HCT116 (cell line): Measurements from ENCODE around the gene RANBP3L. TPM values are rescaled to one million over a fixed set of nuclear protein-coding genes. Genes with fewer than 3 reads are reported as not detected.

Experiments
- ATAC-seq: fragments of 200-7000 bp; cut with Tn5 transposase; 2 replicates; pipeline ENCODE4 v1.9.1; 2020; ENCODE audit warnings: mild to moderate bottlenecking, moderate library complexity
- BruUV-seq: library from RNA; stranded (reverse); fragments of 400-500 nt; replicated peaks from 2 replicates; lab custom pipeline; 2021; lab: Mats Ljungman, UMichigan
- CTCF ChIA-PET: fragments of 300-600 bp; sonication (Branson Sonifier 250); formaldehyde crosslinking; loops from one replicate; lab custom pipeline; 2021; ENCODE audit warnings: antibody characterized with exemption; lab: Charles Lee
- POLR2A ChIA-PET: fragments of 300-600, 350-600 bp; sonication (Branson Sonifier 250); formaldehyde crosslinking; loops from one replicate; lab custom pipeline; 2021; ENCODE audit warnings: antibody characterized with exemption; lab: Charles Lee
- RAD21 ChIA-PET, 2 experiments: fragments of 300-600 bp; sonication (Branson Sonifier 250); formaldehyde crosslinking; loops; one replicate each; lab custom pipeline; 2023; ENCODE audit warnings: low total read pairs in 2 of 2; ENCODE audit not compliant: uncharacterized antibody in 2 of 2, unreplicated experiment in 2 of 2, low non-redundant PET in 1 of 2; lab: Charles Lee
- DNase-seq: peaks from one replicate; pipeline ENCODE4 v3.0.0-alpha.2; 2010; ENCODE audit warnings: low read depth, low spot score
- H2AFZ ChIP-seq: fragments of 200-600 bp; shearing (Covaris generic), sonication (generic); 2 replicates; pipeline ENCODE4 v1.6.1; 2017; ENCODE audit warnings: low read depth, mixed run types, mixed read lengths, antibody characterized with exemption, low read length; ENCODE audit not compliant: poor library complexity, severe bottlenecking
- H3K27ac ChIP-seq: 2 replicates; pipeline ENCODE4 v1.5.1; 2012; ENCODE audit warnings: low read depth, low read length
- H3K27me3 ChIP-seq: fragments of 200-600 bp; sonication (generic); 2 replicates; pipeline ENCODE4 v1.6.1; 2016; ENCODE audit warnings: mixed run types, low read length, mixed read lengths; ENCODE audit not compliant: insufficient read depth
- H3K36me3 ChIP-seq, 2 experiments: fragments of 200-500 bp in 1 of 2; fragments of 200-600 bp in 1 of 2; sonication (Bioruptor generic) in 1 of 2; sonication (generic) in 1 of 2; 2 replicates each; pipeline versions ENCODE4 v1.5.1 to v1.6.1; 2014 to 2016; ENCODE audit warnings: low read length in 2 of 2, inconsistent platforms in 1 of 2, mixed read lengths in 1 of 2, mixed run types in 1 of 2; ENCODE audit not compliant: insufficient read depth in 2 of 2, control insufficient read depth in 1 of 2
- H3K4me1 ChIP-seq, 2 experiments: fragments of 200-600 bp in 1 of 2; sonication (generic) in 1 of 2; 2 replicates each; pipeline versions ENCODE4 v1.5.1 to v1.6.1; 2012 to 2017; ENCODE audit warnings: low read length in 2 of 2, inconsistent platforms in 1 of 2, mild to moderate bottlenecking in 1 of 2, mixed read lengths in 1 of 2, mixed run types in 1 of 2, moderate library complexity in 1 of 2; ENCODE audit not compliant: insufficient read depth in 2 of 2, control insufficient read depth in 1 of 2
- H3K4me2 ChIP-seq: fragments of 200-600 bp; sonication (generic); 2 replicates; pipeline ENCODE4 v1.6.1; 2017; ENCODE audit warnings: mixed run types, low read length, mixed read lengths
- H3K4me3 ChIP-seq, 2 experiments: fragments of 200-600 bp in 1 of 2; sonication (generic) in 1 of 2; replicated peaks in 1 of 2; 2 replicates each; pipeline ENCODE4 v1.5.1; 2011 to 2016; ENCODE audit warnings: low read length in 2 of 2, control low read depth in 1 of 2, low read depth in 1 of 2, mild to moderate bottlenecking in 1 of 2, mixed read lengths in 1 of 2, mixed run types in 1 of 2
- H3K79me2 ChIP-seq: fragments of 200-600 bp; sonication (generic); 2 replicates; pipeline ENCODE4 v1.6.1; 2017; ENCODE audit warnings: mild to moderate bottlenecking, mixed run types, low read length, moderate library complexity, mixed read lengths; ENCODE audit not compliant: insufficient read depth
- H3K9ac ChIP-seq: fragments of 200-600 bp; sonication (generic); 2 replicates; pipeline ENCODE4 v1.6.1; 2016; ENCODE audit warnings: low read length, mixed read lengths
- H3K9me2 ChIP-seq: fragments of 200-600 bp; sonication (generic), shearing (Covaris generic); 2 replicates; pipeline ENCODE4 v1.6.1; 2017; ENCODE audit warnings: mixed run types, mild to moderate bottlenecking, moderate library complexity; ENCODE audit not compliant: insufficient read depth
- H3K9me3 ChIP-seq, 2 experiments: fragments of 200-500 bp in 1 of 2; fragments of 200-600 bp in 1 of 2; sonication (Bioruptor generic) in 1 of 2; sonication (generic) in 1 of 2; 2 replicates each; pipeline ENCODE4 v1.6.1; 2014 to 2017; ENCODE audit warnings: low read length in 2 of 2, mixed read lengths in 2 of 2, inconsistent platforms in 1 of 2, low read depth in 1 of 2, mild to moderate bottlenecking in 1 of 2, mixed run types in 1 of 2, moderate library complexity in 1 of 2; ENCODE audit not compliant: control insufficient read depth in 1 of 2, insufficient read depth in 1 of 2
- H4K20me1 ChIP-seq: fragments of 200-600 bp; sonication (generic), shearing (Covaris generic); 2 replicates; pipeline ENCODE4 v1.6.1; 2017; ENCODE audit warnings: mixed run types, mild to moderate bottlenecking, moderate library complexity; ENCODE audit not compliant: insufficient read depth
- ATF3 ChIP-seq: IDR thresholded peaks from 2 replicates; pipeline ENCODE4 v1.6.1; 2012
- ELF1 ChIP-seq: IDR thresholded peaks from 2 replicates; pipeline ENCODE4 v1.6.1; 2012; ENCODE audit warnings: low read depth, borderline replicate concordance
- EZH2phosphoT487 ChIP-seq: fragments of 200-600 bp; IDR thresholded peaks from 2 replicates; pipeline ENCODE4 v1.6.1; 2018; ENCODE audit warnings: antibody characterized with exemption, borderline replicate concordance
- FOSL1 ChIP-seq: IDR thresholded peaks from 2 replicates; pipeline ENCODE4 v1.6.1; 2012; ENCODE audit warnings: low read depth
- MAX ChIP-seq: IDR thresholded peaks from 2 replicates; pipeline ENCODE4 v1.6.1; 2012
- POLR2A ChIP-seq: IDR thresholded peaks from 2 replicates; pipeline ENCODE4 v1.7.0; 2011; ENCODE audit warnings: borderline replicate concordance; ENCODE audit not compliant: insufficient read depth, insufficient read length; ENCODE audit errors: extremely low read depth
- RAD21 ChIP-seq: IDR thresholded peaks from 2 replicates; pipeline ENCODE4 v1.6.1; 2012; ENCODE audit warnings: low read depth, mild to moderate bottlenecking
- REST ChIP-seq: IDR thresholded peaks from 2 replicates; pipeline ENCODE4 v1.6.1; 2012; ENCODE audit warnings: low read depth
- ZFX ChIP-seq: fragments of 450-650 bp; IDR thresholded peaks from 2 replicates; pipeline ENCODE4 v1.6.1; 2017
- intact Hi-C: fragments of 100-400 bp; cut with micrococcal nuclease; formaldehyde crosslinking; loops from 2 replicates; pipeline ENCODE4 v1.10.0; 2022
- total RNA-seq: library from RNA; stranded (reverse); gene quantifications from one replicate; pipeline ENCODE4 v1.2.1, GENCODE V29; 2021; ENCODE audit not compliant: unreplicated experiment

Gene RANBP3L
- total RNA-seq, 1 experiment from 2014 or later, result not detected

- no peaks in the 10 kb centered on the region for H3K9me2 ChIP-seq
- no peaks in the 10 kb centered on the region for H3K36me3 ChIP-seq
- H3K27ac ChIP-seq, result no peak overlapping the region
- RAD21 ChIA-PET, result no interaction called here
- no peaks in the 10 kb centered on the region for H3K9me3 ChIP-seq
- no peaks in the 10 kb centered on the region for H3K4me1 ChIP-seq
- DNase-seq, result no peak
- POLR2A ChIA-PET, result no interaction called here
- no peaks in the 10 kb centered on the region for H3K27me3 ChIP-seq
- ATAC-seq, result no peak
- no peaks in the 10 kb centered on the region for H4K20me1 ChIP-seq
- CTCF ChIA-PET, result no interaction called here
- no peaks in the 10 kb centered on the region for H3K79me2 ChIP-seq
- no TSS peak for BruUV-seq
- H3K9ac ChIP-seq, result no peak overlapping the region
- no peak overlapping the region for H3K4me2 ChIP-seq
- no peak for TF ChIP-seq MAX
- no peak for TF ChIP-seq ATF3
- no peak for TF ChIP-seq FOSL1
- TF ChIP-seq POLR2A, result no peak
- TF ChIP-seq ZFX, result no peak
- TF ChIP-seq ELF1, result no peak
- no peak for TF ChIP-seq REST
- TF ChIP-seq RAD21, result no peak
- TF ChIP-seq EZH2phosphoT487, result no peak
- no peak overlapping the region for H2AFZ ChIP-seq
- no peak overlapping the region for H3K4me3 ChIP-seq
- intact Hi-C loops, result no loop called here
Measured at GRCh38 chr5:36273809-36274526, 27.7 kb downstream of the RANBP3L start.
